ENCODE data around the gene LPP.

LPP gene

GRCh38 chr3:188404124-188404523 lies 250.2 kb downstream of the LPP start:
- TF ChIP-seq POLR2AphosphoS5 (IDR thresholded peaks at IDR 0.05; ENCODE audit: low read depth, low read length) (no peak), SIN3A (IDR thresholded peaks at IDR 0.05; ENCODE audit: borderline replicate concordance, insufficient read depth, low read length) (no peak), TAF1 (IDR thresholded peaks at IDR 0.05; ENCODE audit: borderline replicate concordance, insufficient read depth, low read length) (no peak), REST (IDR thresholded peaks at IDR 0.05; ENCODE audit: insufficient read depth in 1 of 2, low read depth in 2 of 2, low read length in 2 of 2) (no peak), FOXP2 (optimal IDR thresholded peaks at IDR 0.05; ENCODE audit: borderline replicate concordance, extremely low read depth, extremely low read length, insufficient read depth) (no peak)

GRCh38 chr3:188404701-188405100 lies 250.7 kb downstream of the LPP start:
- TF ChIP-seq TAF1 (IDR thresholded peaks at IDR 0.05; ENCODE audit: borderline replicate concordance, insufficient read depth, low read length) (no peak), SIN3A (IDR thresholded peaks at IDR 0.05; ENCODE audit: borderline replicate concordance, insufficient read depth, low read length) (no peak), FOXP2 (optimal IDR thresholded peaks at IDR 0.05; ENCODE audit: borderline replicate concordance, extremely low read depth, extremely low read length, insufficient read depth) (no peak), POLR2AphosphoS5 (IDR thresholded peaks at IDR 0.05; ENCODE audit: low read depth, low read length) (no peak)

- TF ChIP-seq TAF1 (IDR thresholded peaks at IDR 0.05; ENCODE audit: borderline replicate concordance, insufficient read depth, low read length), result no peak
- TF ChIP-seq SIN3A (IDR thresholded peaks at IDR 0.05; ENCODE audit: borderline replicate concordance, insufficient read depth, low read length), result no peak
- no peak for TF ChIP-seq POLR2AphosphoS5 (IDR thresholded peaks at IDR 0.05; ENCODE audit: low read depth, low read length)
- TF ChIP-seq FOXP2 (optimal IDR thresholded peaks at IDR 0.05; ENCODE audit: borderline replicate concordance, extremely low read depth, extremely low read length, insufficient read depth), result no peak
- TF ChIP-seq REST (IDR thresholded peaks at IDR 0.05; ENCODE audit: insufficient read depth in 1 of 2, low read depth in 2 of 2, low read length in 2 of 2), result no peak
These were observed 253.4 kb downstream of the LPP start for GRCh38 chr3:188407158-188407880.

GRCh38 chr3:188408831-188409230 lies 254.9 kb downstream of the LPP start:
- TF ChIP-seq REST (IDR thresholded peaks at IDR 0.05; ENCODE audit: insufficient read depth in 1 of 2, low read depth in 2 of 2, low read length in 2 of 2) (no peak), TAF1 (IDR thresholded peaks at IDR 0.05; ENCODE audit: borderline replicate concordance, insufficient read depth, low read length) (no peak), POLR2AphosphoS5 (IDR thresholded peaks at IDR 0.05; ENCODE audit: low read depth, low read length) (no peak), FOXP2 (optimal IDR thresholded peaks at IDR 0.05; ENCODE audit: borderline replicate concordance, extremely low read depth, extremely low read length, insufficient read depth) (no peak), SIN3A (IDR thresholded peaks at IDR 0.05; ENCODE audit: borderline replicate concordance, insufficient read depth, low read length) (no peak)

- TF ChIP-seq FOXP2 (optimal IDR thresholded peaks at IDR 0.05; ENCODE audit: borderline replicate concordance, extremely low read depth, extremely low read length, insufficient read depth), result no peak
- TF ChIP-seq TAF1 (IDR thresholded peaks at IDR 0.05; ENCODE audit: borderline replicate concordance, insufficient read depth, low read length), result no peak
- no peak for TF ChIP-seq POLR2AphosphoS5 (IDR thresholded peaks at IDR 0.05; ENCODE audit: low read depth, low read length)
- TF ChIP-seq REST (IDR thresholded peaks at IDR 0.05; ENCODE audit: insufficient read depth in 1 of 2, low read depth in 2 of 2, low read length in 2 of 2), result no peak
- TF ChIP-seq SIN3A (IDR thresholded peaks at IDR 0.05; ENCODE audit: borderline replicate concordance, insufficient read depth, low read length), result no peak
These were observed 257.8 kb downstream of the LPP start for GRCh38 chr3:188411750-188412149.
